ENCODE results near the gene ZNF367.
"Not testable (repeated sequence)": the region's sequence is repeated elsewhere in the genome, so short reads cannot be mapped to it uniquely, and the experiment has no call there.

The ZNF367 gene

GRCh38 chr9:96367943-96368342 lies 50.2 kb downstream of the ZNF367 start:
- TF ChIP-seq, protein P1, sequence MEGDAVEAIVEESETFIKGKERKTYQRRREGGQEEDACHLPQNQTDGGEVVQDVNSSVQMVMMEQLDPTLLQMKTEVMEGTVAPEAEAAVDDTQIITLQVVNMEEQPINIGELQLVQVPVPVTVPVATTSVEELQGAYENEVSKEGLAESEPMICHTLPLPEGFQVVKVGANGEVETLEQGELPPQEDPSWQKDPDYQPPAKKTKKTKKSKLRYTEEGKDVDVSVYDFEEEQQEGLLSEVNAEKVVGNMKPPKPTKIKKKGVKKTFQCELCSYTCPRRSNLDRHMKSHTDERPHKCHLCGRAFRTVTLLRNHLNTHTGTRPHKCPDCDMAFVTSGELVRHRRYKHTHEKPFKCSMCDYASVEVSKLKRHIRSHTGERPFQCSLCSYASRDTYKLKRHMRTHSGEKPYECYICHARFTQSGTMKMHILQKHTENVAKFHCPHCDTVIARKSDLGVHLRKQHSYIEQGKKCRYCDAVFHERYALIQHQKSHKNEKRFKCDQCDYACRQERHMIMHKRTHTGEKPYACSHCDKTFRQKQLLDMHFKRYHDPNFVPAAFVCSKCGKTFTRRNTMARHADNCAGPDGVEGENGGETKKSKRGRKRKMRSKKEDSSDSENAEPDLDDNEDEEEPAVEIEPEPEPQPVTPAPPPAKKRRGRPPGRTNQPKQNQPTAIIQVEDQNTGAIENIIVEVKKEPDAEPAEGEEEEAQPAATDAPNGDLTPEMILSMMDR (IDR thresholded peaks at IDR 0.05; ENCODE audit: low read depth, low read length, missing control alignments): no peak
- H3K4me3 ChIP-seq (replicated peaks; ENCODE audit: low read depth, low read length): no peak overlapping the region
- DNase-seq (ENCODE audit: extremely low read depth, low read depth): no peak

DNA sequence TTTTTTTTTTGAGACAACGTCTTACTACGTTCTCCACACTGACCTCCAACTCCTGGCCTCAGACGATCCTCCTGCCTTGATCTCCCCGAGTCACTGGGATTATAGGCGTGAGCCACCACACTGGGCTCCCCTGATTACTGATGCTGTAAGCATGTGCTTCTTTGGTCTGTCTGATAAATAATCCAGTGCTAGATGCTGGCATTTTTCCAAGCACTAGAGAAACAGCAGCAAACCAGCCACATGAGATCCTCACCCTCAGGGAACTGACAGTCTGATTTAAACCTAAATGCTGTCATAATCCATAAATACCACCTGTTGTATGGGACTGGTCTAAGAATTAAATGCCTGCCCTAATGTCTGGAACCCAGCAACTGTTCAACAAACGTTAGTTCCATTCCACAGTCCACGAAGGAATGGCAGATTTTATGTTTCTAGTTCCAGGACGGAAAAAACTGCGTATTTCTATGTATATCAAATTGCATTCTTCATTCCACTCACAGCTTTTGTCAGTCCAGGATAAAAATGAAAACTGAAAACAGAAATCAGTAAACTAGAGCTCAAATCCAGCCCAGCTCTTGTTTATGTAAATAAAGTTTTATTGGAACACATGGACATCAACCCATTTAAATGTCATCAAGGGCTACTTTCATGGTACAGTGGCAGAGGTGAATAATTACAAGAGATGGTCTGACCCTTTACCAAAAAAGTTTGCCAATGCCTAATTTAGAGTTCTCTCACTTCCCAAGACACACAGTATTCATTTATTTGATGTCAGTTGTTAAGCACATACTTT lies 54.8 kb downstream of the ZNF367 start:
- no peak for DNase-seq (ENCODE audit: extremely low read depth, low read depth)
- TF ChIP-seq, protein P1 (IDR thresholded peaks at IDR 0.05; ENCODE audit: low read depth, low read length, missing control alignments): no peak
- no peak overlapping the region for H3K4me3 ChIP-seq (replicated peaks; ENCODE audit: low read depth, low read length)

- not testable (repeated sequence) for H3K4me3 ChIP-seq (replicated peaks; ENCODE audit: low read depth, low read length); DNase-seq (ENCODE audit: extremely low read depth, low read depth)
Measured at GRCh38 chr9:96362119-96362518, 56.1 kb downstream of the ZNF367 start.

GRCh38 chr9:96361668-96362067 lies 56.5 kb downstream of the ZNF367 start:
- TF ChIP-seq, protein P1 (IDR thresholded peaks at IDR 0.05; ENCODE audit: low read depth, low read length, missing control alignments): no peak
- DNase-seq (ENCODE audit: extremely low read depth, low read depth): no peak
- no peak overlapping the region for H3K4me3 ChIP-seq (replicated peaks; ENCODE audit: low read depth, low read length)

DNA sequence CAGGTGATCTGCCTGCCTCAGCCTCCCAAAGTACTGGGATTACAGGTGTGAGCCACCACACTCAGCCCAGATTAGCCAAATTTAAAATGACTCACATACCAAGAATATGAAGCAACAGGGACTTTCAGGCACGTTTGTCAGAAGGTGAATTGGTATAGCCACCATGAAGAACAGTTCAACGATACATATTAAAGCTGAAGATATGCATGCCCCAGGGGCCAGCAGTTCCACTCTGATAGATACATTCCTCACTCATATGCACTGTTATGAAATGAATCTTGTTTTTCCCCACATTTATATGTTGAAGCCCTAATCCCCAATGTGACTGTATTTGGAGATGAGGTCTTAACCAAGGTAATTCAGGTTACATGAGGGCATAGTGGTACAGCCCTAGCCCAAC lies 57.2 kb downstream of the ZNF367 start:
- no peak overlapping the region for H3K4me3 ChIP-seq (replicated peaks; ENCODE audit: low read depth, low read length)
- TF ChIP-seq, protein P1 (IDR thresholded peaks at IDR 0.05; ENCODE audit: low read depth, low read length, missing control alignments): no peak
- DNase-seq (ENCODE audit: extremely low read depth, low read depth): no peak

- not testable (repeated sequence) for H3K4me3 ChIP-seq (replicated peaks; ENCODE audit: low read depth, low read length); DNase-seq (ENCODE audit: extremely low read depth, low read depth)
Measured at GRCh38 chr9:96360523-96360922, 57.6 kb downstream of the ZNF367 start.

- no peak for DNase-seq (ENCODE audit: extremely low read depth, low read depth)
- TF ChIP-seq, protein P1 (IDR thresholded peaks at IDR 0.05; ENCODE audit: low read depth, low read length, missing control alignments): no peak
- no peak overlapping the region for H3K4me3 ChIP-seq (replicated peaks; ENCODE audit: low read depth, low read length)
Measured at GRCh38 chr9:96350866-96351265, 67.3 kb downstream of the ZNF367 start.

DNA sequence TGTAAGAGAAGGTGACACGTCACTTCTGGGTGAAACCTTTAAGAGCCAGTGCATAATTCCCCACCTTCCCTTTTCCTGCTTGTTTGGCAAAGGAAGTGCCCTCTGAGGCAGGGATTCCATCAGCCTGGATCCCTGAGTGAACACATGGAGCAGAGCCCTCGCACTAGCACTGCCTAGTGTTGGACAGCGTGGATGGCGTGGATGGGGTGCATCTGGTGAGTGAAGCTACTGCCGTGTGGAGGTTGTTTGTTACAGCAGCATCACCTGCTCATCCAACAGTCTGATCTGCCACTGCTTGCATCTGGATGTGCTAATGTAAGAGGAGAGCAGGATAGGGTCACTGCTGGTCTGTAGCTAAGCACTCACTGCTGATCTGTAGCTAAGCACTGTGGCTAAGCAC lies 69.9 kb downstream of the ZNF367 start:
- no peak for DNase-seq (ENCODE audit: extremely low read depth, low read depth)
- TF ChIP-seq, protein P1 (IDR thresholded peaks at IDR 0.05; ENCODE audit: low read depth, low read length, missing control alignments): no peak
- H3K4me3 ChIP-seq (replicated peaks; ENCODE audit: low read depth, low read length): no peak overlapping the region

All from HFF-Myc (cell line).